Bone marrow (tissue), 2 donors: ENCODE results near the gene FARP1.

Source experiments
- DNase-seq, 2 donors: peaks; one replicate each; lab custom pipeline; 2025; lab: John Stamatoyannopoulos, UW

Gene FARP1

DNA sequence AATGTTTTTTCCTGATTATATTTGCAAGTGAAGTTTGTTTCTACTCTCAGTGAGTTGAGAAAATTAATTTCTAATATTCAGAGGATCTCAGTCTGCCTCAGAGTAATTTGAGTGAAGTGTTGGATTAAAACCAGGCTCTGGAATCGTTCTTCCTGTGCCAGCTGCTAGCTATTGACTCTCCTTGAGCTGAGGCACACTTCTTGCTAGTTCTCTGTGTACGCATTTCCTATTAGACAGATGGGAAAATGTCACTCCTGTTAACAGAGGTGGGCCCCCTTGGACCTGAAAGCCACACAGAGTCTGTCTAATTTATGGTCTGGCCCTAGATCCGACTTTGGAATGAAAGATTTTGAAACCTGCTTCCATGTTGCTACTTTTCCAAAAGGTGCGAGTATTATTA, 141.8 kb downstream of the FARP1 start:
- no peak for DNase-seq

DNA sequence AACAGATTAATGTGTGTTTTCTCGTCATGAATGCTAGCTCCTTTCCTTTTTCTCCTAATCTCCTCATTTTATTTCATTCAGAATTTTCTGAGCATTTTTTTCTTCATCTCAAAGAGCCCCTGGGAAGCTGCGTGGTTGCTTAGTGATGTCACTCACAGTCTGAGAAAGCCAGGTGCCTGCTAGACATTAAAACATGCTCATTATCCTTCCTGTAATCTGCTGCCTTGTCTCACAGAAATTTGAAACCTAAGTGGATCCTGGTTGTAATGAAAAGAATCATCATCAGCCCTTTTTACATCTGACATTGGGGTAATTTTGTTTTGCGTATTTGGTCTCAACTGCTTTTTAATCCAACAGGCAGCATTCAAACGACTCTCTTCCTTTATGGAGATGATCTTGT, 142.4 kb downstream of the FARP1 start:
- no peak for DNase-seq

DNA sequence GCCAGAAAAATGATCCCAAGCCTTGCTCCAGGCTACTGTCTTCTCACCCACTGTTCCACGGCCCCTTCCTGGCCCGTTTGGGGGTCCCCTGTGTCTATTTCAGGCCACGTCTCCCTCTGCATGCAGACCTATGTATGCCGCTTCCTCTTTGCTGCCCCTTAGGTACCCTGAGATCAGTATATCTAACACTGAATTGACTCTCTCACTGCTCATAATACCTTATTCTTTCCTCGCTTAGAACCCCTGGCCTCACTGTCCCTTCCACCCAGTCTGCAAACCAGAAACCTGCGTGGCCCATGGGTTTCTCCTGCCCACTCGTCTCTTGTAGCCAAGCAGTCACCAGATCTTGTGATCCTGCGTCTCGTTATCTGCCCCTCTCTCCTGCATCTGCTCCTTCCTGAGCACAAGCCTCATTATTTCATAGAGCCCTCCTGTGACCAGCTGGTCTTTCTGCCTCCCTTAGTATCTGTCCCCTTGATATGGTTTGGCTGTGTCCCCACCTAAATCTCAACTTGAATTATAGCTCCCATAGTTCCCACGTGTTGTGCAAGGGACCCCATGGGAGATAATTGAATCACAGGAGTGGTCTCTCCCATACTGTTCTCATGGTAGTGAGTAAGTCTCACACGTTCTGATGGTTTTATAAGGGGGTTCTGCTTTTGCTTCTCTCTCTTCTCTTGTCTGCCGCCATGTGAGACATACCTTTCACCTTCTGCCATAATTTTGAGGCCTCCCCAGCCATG, 143.1 kb downstream of the FARP1 start:
- DNase-seq, result no peak

DNA sequence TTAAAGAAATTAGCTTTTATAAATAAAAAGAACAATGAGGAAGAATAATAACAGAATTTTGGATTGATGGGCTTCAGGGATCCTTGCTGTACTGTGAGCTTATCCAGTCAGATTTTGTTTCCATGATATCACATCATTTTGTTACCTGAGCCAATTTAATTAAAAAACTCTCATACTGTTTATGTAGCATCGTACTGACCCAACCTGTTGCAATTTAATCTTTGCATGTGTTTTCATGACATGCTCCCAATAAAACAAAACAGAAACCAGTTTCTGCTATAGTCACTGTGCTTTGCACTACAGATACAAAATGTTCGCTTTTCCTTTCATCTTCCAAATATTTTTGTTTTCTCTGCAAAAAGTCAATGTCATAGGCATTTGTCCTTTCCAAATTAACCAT, 143.9 kb downstream of the FARP1 start:
- no peak for DNase-seq

DNA sequence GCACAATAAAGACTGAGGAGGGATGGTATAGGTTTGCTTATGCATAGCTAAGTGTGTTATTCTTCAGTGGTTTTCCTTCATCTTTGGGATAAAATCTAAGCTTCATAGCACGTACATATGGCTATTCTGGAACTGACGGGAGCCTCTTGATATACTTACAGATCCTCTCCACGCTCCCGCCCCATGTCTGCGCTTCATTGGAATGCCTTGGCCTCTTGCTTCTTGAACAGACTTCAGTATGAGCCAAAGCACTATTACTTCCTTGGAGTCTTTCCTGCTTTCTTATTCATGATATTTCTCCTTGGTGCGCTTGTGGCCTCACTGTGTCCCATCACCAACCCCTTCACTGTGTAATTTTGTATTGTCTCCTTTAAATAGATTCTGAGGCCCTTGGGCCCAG, 145.3 kb downstream of the FARP1 start:
- DNase-seq, result no peak

DNA sequence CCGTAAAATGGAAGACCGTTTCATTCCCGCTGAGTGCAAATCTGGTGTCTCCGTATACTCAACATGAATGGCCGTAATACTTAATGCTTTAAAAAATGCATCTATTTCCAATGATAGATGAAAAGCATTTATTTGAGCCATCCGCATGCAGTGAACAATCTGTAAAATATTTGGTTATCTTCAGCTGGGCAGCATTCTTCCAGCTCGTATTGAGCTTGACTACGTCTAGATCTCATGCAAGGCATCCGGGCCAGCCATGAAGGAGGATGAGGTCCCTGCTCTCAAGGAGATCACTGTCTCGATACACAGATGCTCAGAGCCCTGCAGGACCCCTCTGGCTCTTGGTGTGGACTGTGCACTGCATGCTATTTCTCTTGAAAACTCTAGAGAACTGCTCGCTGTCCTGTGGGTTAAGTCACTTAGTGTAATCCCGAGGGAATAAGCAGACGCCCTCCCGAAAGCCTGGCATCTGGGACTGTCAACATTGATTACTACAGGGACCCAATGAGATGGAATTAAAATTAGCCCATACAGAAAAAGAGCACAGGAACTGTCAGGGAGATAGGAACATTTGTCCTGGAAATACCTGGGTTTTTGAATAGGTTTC, 146.5 kb downstream of the FARP1 start:
- DNase-seq, result no peak

DNA sequence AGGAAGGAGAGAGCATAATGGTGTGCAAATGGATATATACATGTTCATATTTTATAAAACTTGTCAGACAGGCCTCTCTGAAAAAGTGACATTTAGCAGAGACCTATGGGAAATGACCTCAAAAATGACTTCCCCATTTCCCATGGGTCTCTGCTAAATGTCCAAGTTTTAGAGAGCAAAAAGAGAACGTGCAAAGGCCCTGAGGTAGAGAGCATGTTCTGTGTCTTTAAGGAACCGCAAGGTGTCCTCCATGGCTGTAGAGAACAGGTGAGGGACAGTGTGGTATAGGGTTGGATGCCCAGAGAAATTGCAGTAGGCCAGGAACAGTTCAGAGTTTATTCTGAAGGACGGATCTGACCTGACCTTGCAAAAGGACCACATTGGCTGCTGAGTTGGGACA, 147.4 kb downstream of the FARP1 start:
- DNase-seq, result no peak

DNA sequence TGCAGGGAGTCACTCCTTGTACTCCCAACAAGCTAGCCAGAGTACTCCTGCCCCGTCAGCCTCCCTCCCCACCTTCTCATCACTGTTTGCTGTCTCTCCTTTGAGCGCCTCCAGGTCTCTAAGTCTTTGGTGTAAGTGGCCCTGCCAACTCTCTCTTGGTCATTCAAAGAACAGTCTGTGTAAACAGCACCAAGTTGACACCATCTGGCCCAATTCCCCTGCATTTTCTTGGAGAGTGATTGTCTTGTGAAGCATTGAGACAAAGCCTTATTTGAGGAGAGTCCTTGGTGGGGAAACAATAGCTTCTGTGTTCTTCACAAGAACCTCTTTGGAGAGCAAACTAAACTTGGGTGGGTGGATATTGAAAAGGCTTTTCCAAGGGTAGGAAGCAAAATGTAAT, 148.8 kb downstream of the FARP1 start:
- DNase-seq, result no peak

DNA sequence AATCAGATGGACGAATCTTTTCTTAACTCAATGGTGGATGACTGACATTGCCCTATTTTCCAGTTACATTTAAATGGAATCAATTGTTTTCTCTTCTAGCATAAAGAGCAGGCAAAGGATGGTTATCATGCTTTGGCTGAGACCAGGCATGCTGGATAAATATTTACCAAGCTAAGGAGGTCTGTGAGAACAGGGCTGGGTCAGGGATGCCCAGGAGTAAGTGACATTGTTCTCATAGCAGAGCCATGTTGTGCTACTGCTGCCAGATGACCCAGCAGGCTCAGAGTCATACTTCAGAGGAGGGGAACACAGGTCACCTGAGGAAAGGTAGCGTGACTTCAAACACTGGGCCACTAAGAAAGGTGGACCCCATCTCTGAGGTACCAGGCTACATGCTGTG, 150.2 kb downstream of the FARP1 start:
- no peak for DNase-seq

DNA sequence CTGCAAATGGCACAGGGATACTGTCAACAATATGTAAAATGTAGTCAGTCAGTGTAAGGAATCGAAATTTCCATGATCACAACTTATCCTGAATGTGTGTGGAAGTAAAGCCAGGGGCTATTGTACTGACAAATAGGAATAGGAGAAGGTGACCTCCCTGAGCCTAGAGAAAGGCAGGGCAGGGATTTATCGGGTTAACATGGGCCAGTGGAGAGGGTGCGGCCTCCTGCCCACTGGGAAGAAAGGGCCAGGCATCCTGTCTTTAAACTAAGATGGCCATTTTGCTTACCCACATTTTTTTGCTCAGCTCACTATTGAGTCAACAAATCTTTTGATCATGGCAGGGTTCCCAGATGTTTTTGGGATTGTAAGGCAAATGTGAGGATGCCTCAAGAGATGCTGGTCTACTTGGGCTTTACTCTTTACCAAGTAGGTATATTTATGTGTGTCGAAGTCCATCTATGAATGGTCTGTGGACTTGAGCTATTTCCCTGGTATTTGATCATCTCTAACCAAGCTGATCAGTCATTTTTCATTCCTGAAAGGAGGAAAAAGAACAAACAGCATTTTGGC, 150.8 kb downstream of the FARP1 start:
- DNase-seq, result no peak

DNA sequence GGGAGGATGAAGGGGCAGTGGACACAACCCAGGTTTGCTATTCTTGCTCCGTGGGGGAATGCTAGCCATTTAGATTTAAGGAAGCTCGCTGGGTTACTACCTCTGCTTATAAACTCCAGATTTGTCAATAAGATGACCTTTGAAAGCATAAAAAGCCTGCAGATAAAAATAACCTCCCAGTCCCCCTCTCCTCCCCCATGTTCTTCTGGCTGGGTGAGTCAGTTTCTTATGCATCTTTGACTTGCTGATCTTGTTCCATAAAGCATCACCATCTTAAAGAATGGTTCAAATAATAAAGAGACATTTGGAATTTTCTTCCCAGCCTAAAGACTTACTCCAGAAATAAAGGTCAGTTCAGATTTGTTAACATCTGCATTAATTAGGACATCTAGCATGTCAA, 152.5 kb downstream of the FARP1 start:
- no peak for DNase-seq

DNA sequence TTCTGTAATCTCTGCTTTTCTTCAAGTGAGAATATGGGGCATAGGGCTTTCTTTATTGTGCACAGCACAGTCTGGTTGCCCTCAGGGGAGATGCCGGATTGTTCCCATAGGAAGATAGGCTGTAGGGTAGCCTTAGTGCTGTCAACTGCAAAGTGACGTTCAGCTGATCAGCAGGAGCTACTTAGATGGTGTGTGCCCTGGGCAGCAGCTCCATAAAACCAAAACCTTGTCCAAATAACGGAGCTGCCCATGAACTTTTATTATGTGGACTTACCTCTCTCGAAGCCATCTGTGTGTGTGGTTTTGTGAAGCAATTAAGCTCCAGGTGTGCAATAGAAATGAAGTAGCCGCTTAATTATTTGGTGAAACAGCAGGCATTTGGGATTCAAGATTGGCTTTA, 154.2 kb downstream of the FARP1 start:
- DNase-seq, result no peak

DNA sequence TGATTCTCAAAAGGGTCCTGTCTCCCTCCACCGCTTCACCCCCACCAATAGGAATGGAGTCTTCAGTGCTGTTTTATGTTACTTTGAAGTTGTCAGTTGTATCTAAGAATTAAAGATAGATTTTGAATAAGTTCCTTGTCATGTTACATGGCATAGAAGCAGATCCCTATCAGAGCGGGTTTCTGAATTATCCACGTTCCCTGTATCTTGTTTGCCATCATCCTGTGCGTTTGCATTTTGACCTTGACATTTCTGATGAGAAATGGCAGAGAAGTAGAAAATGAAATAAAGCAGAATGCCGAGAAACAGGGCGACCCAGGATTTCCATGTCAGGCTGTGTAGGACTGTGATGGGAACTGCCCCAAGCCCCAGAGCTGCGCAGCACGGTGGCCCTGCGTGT, 154.9 kb downstream of the FARP1 start:
- no peak for DNase-seq

DNA sequence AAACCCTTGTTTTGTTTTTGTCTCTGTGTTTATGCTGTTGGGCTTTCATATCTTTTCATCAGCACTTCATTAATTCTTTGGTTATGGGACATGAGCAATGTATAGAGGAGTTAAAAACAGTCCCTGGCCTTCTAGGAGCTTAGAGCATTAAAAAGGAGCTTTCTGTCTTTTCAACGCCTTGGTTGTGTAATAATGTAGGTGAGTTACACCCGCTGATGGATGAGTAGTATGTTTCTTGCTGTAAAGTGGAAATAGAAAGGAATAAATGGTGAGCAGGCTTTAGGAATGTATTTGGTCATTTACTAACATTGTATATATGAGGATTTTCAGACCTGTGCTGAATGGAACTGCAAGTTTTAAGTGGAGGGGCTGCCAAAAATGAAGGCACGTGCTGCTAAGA, 155.7 kb downstream of the FARP1 start:
- DNase-seq, result no peak

DNA sequence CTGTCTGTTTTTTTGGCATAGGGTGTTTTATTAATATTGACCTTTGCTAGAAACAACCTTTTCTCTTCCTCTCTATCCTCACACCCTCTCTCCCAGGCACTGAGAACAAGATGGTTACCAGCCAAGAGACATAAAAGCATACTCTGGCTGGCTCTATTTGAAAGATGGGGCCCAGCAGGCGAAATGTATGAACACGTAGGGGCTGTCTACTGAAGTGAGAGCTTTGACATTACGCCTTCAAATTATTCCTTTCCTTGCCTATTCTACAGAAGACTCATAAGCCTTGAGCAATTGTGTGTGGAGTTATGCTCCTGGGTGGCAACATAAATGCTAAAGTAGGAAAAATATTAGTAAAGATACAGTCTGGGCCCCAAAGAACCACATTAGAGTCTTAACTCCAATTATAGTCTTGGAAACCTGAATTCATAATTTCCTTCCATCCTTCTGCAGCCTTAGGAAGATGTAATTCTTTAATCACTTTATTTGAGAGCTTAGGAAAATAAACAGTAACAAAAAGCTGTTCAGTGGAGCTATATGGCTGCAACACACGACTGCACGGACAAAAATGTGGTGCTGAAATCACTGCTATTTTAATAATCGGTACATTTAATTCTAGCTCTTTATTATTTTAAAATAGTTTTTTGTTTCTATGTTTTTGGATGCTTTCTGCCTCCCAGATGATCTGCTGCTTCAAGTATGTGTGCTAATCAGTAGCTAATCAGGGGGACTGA, 156.5 kb downstream of the FARP1 start:
- DNase-seq, result no peak

DNA sequence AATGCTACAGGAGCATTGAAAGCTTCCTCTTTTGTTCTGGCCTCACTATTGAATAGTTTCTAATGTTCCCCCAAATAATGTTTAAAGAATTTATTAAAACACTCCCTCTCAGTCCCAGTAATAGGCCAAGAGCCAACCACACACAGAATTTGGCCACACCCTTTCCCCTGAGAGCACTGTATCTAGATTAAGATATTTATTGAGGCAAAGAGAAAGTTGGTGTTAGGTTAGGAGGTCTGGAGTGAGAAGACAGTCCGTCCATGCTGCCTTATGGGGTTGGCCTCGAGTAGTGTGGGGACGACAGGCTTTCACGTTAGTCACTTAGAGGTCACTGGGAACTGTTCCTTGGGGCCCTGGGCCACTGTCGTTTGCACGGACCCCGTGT, 157.1 kb downstream of the FARP1 start:
- no peak for DNase-seq

DNA sequence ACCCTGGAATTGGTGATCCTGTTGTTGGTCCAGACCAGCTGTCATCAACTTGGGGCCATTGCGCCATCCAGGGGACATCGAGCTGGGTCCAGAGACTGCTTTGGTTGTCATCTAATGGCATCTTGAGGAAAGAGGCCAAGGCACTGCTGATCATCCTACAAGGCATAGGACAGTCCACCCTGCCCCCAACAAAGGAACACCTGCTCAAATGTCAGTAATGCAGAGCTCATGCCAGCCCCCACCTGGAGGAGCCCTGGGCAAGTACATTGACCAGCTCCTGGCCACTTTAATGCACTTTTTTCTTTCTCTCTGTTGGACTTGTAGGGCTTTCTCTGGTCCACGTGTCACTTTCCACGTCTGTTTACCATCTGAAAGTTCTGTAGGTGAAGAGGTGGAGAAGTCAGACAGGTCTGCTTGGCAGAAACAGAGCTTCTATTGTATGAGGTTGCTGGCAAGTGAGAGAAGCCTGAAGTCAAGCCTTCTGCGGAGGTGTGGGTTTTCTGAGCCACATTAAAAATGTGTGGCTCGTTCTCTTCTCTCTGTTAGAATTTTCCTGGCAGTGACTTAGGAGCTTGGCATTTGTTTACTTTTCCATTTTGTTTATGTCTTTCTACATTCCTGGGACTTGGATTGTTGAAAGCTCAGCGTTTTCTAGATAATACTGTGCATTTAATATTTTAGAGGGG, 158.2 kb downstream of the FARP1 start:
- no peak for DNase-seq

DNA sequence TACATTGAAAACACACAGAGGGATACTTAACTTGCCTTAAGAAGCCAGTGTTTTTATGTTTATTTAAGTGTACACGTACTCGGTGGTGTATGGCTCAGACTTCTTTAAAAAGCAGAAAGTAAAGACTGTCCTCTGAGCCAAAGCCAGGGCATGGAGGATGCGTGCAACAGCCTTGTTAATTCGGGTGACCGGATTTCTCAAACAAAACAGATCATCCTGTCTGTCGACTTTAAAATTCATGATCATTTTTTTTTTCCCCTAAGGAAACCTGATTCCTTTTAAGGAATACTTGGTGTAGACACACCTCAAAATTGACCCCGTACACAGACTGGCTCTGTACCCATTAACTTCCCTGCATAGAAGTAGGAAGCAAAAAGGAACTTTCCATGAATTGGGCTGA, 158.8 kb downstream of the FARP1 start:
- DNase-seq, result no peak

DNA sequence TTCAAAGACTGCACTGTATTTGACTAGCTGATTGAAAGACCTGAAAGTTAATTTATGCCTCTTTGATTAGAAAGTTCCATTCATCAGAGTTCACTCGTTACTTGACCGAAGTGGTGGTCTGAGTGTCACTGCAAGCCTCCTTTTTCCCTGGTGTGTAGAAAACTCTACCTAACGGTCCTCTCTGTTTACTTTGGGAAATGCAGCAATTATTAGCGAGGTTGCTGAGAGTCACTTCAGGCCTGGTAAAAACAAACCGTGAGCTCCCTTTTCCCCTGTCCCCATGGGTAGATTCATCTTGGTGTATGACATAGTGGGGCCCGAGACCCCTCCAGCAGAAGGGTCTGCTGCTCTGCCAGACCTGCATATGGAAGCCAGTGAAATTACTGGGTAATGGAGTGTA, 161.0 kb downstream of the FARP1 start:
- DNase-seq, result no peak

DNA sequence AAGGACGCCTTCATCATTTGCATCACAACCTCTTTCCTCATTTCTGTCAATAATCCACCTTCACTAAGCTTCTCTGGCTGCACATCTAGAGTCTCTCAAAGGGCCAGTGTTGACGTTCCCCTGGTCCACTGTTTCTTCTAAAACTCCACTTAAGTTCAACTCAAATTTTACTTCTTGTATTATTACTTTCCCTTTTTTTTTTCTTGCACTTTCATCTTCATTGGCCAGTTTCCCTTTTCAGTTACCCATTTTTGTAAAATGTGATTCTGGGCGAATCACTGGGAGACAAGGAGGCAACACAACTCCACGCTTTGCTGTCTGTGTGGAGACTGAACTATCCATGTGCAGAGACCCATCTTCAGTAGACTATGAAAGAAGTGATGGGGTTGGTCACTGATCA, 162.8 kb downstream of the FARP1 start:
- no peak for DNase-seq

DNA sequence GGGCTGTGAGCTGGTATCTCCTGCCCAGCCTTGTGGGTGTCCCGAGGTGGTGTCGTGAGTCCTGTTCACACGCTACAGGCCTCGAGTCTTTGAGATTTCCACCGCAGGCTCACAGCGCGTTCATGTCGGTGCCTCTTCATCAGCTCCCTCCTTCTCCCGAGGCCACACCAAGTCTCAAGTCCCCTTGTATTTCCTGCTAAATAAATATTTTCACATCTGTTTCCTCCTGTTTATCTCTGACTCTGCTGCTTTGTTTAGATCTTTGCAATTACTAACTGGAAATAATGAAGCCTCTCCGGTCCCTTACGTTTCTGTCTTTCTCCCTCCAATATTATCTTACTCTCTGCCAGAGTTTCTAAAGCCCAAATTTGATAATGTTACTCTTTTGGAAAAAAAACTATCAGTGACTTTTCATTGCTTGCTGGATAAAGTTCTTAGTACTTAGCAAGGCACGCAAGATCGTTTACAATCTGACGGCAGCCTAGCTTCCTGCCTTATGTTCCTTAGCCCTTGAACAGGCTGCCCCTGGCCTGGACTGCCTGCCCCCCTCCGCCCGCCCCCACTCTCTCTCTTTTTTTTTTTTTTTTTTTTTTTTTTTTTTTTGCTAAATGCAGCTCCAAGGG, 164.7 kb downstream of the FARP1 start:
- DNase-seq, result no peak
